Non-pigmented ciliary epithelial cell (primary cell): Measurements from ENCODE around the gene PAK1.

Source experiments
- DNase-seq: peaks from one replicate; pipeline ENCODE4 v3.0.0-alpha.2; 2010; ENCODE audit warnings: low read depth

Gene PAK1

GRCh38 chr11:77472991-77473800, 698 bp downstream of the PAK1 start:
- DNase-seq: no peak

GRCh38 chr11:77471558-77472193, 2.2 kb downstream of the PAK1 start:
- DNase-seq: no peak

- DNase-seq: no peak
Observed at GRCh38 chr11:77470971-77471370, 2.9 kb downstream of the PAK1 start.

GRCh38 chr11:77470504-77470903, 3.4 kb downstream of the PAK1 start:
- no peak for DNase-seq

GRCh38 chr11:77468527-77468926, 5.4 kb downstream of the PAK1 start:
- no peak for DNase-seq

- no peak for DNase-seq
Observed at GRCh38 chr11:77467993-77468392, 5.9 kb downstream of the PAK1 start.

- no peak for DNase-seq
Observed at GRCh38 chr11:77467233-77467632, 6.7 kb downstream of the PAK1 start.

- no peak for DNase-seq
Observed at GRCh38 chr11:77457340-77457739, 16.6 kb downstream of the PAK1 start.

GRCh38 chr11:77455740-77456139, 18.2 kb downstream of the PAK1 start:
- DNase-seq: no peak

GRCh38 chr11:77454867-77455655, 18.8 kb downstream of the PAK1 start:
- DNase-seq: no peak

GRCh38 chr11:77450227-77450626, 23.7 kb downstream of the PAK1 start:
- DNase-seq: no peak

GRCh38 chr11:77449784-77450183, 24.1 kb downstream of the PAK1 start:
- DNase-seq: no peak

- DNase-seq: no peak
Observed at GRCh38 chr11:77449060-77449521, 24.8 kb downstream of the PAK1 start.

- DNase-seq: no peak
Observed at GRCh38 chr11:77448269-77448668, 25.6 kb downstream of the PAK1 start.

GRCh38 chr11:77446911-77447629, 26.8 kb downstream of the PAK1 start:
- no peak for DNase-seq

GRCh38 chr11:77444261-77444660, 29.6 kb downstream of the PAK1 start:
- DNase-seq: no peak

- no peak for DNase-seq
Observed at GRCh38 chr11:77442394-77443053, 31.4 kb downstream of the PAK1 start.

GRCh38 chr11:77441426-77441825, 32.5 kb downstream of the PAK1 start:
- DNase-seq: no peak

- no peak for DNase-seq
Observed at GRCh38 chr11:77440678-77441077, 33.2 kb downstream of the PAK1 start.

- no peak for DNase-seq
Observed at GRCh38 chr11:77438487-77438886, 35.4 kb downstream of the PAK1 start.

- no peak for DNase-seq
Observed at GRCh38 chr11:77436969-77437368, 36.9 kb downstream of the PAK1 start.

GRCh38 chr11:77436506-77436905, 37.4 kb downstream of the PAK1 start:
- no peak for DNase-seq
